Globus pallidus (tissue), 1 donor: ENCODE results near the gene STX1A.

ENCODE experiments used
- DNase-seq: peaks from one replicate; pipeline ENCODE4 v3.0.0-alpha.2; 2015; ENCODE audit warnings: low spot score

Gene STX1A

DNA sequence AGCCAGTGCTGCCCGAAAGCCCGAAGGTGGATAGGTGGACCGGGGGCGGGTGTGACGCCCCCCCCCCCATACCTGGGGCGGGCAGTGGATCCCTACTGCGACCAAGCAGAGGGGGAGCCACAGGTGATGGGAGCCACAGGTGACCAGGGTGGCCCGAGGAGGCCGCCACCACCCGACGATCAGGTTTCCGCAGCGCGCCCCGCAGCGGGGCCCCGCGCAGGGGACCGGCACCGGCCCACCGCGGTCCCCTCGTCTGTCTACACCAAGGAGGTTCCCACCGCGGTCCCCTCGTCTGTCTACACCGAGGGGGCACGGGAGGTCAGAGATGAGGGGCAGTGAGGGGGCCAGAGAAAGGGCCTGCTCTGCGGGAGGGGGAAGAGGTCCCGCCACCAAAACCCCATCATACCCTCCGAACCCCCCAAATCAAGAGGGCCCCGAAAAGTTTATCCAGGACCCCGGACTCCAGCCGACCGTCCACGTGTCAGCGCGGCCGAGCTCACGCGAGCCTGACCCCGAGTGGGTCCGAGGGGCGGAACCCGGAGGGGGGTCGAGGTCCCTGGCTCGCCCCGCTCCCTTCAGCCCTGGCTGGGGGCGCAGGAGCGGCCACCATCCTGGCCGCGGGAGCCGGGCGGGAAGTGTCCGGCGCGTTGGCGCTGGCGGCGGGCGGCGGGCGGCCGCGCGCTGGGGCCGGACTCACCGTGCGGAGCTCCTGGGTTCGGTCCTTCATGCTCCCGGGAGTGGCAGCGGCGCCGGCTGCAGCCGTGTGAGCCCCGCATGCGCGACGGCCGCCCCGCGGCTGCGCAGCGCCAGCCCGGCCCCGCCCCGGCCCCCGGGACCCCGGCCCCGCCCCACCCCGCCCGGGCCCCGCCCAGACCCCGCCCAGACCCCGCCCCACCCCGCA is at the start of gene STX1A:
STX1A (minus strand) TSS at position 765 of the 901 bp plus-strand sequence; CDS start at position 727, 38 bp downstream.
- peak; percentile 56 for DNase-seq

DNA sequence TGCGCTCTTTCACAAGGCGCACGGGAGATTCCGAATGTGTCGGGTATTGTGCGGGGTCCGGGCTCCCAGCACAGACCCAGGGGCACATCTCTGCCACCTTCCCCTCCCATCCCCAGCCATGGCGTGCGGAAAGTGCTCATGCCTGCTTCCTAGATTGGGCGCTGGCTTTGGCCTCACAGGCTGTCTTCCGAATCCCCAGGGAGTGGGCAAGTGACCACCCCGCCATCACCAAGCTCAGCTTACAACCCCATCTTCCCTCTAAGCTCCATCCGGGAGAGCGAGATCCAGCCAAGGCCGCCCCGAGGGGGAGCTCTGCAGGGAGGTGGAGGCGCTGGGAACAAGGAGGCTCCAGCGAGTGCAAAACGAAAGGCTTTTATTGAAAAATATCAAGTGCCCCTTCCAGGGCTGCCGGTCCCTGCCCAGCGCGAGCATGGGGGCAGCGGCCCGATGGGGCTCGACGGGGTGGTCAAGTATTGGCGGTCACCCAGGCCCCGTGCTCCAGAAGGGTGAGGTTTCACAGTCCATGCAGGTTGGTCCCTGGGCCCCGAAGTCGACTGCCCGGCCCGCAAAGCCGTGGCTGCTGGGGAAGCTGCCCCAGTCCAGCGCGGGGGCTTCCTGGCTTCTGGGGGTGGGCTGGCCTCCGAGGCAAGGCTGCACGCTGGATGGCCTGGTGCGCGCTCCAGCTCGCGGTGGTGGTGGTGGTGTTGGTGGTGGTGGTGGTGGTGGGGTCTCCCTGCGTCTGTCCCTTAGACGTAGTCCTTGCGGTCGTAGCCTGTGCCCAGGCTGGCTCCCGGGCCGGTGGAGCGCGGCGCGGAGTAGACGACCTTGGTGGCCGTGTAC is 49.4 kb upstream of the STX1A start:
- DNase-seq = no peak

DNA sequence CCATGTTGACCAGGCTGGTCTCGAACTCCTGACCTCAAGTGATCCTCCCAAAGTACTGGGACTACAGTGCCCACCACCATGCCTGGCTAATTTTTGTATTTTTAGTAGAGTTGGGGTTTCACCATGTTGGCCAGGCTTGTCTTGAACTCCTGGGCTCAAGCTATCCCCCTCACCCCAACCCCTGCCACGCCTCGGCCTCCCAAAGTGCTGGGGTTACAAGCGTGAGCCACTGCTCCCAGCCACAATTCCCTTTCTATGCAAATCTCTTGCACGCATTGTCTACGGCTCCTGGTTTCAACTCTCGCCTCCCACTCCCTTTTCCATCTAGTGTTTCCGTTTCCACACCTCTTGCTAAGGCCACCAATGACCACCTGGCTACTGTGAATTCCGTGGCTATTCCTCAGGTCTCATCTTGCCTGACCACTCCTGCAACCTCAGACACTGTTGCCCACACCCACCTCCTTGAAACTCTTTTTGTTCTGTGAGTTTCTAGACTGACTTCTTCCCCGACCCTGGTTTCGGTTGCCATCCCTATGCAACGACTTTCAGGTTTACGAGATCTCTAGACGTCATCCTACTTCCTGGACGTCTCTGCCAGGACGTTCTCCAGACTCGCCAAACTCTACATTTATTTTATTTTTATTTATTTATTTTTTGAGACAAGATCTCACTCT is 47.2 kb upstream of the STX1A start:
- no peak for DNase-seq

DNA sequence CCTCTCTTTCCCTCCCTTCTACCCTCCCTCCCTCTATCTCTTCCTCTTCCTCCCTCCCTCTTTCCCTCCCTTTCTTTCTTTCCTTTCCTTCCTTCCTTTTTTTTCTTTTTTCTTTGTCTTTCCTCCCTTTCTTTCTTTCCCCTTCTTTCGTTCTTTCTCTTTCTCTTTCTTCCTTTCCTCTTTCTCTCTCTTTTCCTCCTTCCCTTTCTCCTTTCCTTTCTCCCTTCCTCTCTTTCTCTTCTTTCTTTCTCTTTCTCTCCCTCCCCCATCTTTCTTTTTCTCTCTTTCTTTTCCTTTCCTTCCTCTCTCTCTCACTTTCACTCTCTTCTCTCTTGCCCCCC is 43.2 kb upstream of the STX1A start:
- no peak for DNase-seq

DNA sequence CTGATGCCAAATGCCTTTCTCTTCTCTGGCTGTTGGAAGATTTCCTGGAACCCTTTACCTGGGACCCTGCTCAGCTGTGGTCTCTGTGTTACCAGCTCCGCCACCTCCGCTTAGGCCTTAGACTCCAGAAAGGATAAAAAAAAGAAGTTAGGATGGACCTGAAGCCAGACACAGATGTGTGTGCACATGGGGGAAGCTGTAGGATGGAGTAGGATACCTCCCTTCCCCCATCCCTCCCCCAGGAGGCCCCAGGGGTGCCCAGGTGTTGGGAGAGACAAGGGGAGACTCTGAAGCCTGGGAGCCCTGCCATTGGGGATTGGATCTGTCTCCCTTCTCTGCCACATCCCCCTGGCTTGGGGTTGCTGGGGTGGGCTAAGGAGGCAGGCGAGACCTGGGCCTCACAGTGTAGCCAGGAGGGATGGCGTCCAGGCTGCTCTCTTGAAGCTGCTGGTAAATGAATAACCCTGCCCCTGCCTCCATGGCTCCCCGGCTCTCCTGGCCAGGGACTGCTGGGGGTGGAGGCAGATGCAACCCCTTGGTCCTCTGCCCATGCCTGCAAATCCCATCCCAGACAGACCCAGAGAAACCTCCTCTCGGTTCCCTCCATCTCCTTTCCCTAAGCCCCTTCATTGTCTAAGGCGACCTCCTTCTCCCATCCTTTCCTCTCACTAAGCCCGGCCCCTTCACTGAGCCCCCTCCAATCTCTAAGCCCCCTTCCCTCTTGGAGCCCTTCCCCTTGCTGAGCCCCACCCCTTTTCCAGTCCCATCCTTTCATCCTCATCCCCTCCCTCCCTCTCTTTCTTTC is 42.6 kb upstream of the STX1A start:
- DNase-seq = no peak

DNA sequence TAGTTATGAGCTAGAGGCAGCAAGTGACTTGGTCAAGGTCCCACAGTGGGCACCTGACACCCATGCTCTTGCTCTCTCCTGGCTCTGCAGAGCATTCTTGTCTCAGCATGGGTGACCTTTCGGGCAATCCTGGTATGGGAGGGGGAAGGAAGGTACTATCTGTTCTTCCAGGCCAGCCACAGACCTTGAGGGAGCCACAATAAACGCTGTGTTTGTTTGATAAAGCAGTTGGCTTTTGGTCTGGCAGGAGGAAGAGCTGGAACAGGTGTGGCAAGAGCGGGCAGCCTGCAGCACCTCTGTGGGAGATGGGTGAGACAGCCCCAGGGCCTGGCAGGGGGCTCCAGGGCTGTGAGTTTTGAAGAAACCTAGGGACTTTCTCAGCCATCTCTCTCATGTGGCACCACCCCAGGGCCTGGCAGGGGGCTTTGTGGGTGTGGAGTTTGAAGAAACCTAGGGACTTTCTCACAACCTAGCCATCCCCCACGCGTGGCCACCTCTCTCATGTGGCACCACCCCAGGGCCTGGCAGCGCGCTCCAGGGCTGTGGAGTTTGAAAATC is 39.2 kb upstream of the STX1A start:
- no peak for DNase-seq

DNA sequence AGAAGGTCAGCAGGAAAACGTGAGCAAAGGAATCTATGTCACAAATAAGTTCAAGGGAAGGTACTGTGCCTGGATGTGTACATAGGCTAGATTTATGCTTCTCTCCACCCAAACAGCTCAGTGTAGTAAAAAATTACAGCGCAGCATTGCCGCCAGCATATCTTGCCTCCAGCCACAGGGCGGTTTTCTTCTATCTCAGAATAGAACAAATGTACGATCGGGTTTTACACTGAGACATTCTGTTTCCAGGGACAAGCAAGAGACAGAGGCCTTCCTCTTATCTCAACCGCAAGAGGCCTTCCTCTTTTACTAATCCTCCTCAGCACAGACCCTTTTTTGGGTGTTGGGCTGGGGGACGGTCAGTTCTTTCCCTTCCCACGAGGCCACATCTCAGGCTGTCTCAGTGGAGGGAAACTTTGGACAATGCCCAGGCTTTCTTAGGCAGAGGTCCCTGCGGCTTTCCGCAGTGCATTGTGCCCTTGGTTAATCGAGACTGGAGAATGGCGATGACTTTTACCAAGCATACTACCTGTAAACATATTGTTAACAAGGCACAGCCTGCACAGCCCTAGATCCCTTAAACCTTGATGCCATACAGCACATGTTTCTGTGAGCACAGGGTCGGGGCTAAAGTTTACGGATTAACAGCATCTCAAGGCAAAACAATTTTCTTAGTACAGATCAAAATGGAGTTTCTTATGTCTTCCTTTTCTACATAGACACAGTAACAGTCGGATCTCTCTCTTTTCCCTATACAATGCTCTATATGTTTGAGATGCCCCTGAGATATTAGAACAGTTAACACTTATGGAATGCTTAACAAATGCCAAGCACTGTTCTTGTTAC is 30.7 kb upstream of the STX1A start:
- DNase-seq = peak; percentile 29

DNA sequence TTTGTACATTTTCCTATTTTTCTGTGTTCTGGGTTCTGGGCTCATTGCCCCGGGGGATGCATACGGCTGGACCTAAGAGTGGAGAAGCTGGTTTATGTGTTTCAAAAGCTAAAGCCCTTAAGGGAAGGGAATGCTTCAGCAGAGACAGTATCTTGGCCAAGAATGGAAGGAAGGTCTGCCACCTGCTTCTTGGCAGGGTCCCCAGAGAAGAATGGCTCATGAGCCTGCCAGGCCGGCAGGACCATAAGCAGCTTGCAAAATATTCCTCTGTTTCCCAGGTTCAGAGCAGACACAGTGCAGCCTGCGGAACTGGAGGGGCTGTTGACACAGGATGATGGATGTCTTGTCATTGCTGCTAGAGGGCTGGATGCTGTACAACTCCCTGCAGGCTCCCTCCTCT is 26.9 kb upstream of the STX1A start:
- no peak for DNase-seq

DNA sequence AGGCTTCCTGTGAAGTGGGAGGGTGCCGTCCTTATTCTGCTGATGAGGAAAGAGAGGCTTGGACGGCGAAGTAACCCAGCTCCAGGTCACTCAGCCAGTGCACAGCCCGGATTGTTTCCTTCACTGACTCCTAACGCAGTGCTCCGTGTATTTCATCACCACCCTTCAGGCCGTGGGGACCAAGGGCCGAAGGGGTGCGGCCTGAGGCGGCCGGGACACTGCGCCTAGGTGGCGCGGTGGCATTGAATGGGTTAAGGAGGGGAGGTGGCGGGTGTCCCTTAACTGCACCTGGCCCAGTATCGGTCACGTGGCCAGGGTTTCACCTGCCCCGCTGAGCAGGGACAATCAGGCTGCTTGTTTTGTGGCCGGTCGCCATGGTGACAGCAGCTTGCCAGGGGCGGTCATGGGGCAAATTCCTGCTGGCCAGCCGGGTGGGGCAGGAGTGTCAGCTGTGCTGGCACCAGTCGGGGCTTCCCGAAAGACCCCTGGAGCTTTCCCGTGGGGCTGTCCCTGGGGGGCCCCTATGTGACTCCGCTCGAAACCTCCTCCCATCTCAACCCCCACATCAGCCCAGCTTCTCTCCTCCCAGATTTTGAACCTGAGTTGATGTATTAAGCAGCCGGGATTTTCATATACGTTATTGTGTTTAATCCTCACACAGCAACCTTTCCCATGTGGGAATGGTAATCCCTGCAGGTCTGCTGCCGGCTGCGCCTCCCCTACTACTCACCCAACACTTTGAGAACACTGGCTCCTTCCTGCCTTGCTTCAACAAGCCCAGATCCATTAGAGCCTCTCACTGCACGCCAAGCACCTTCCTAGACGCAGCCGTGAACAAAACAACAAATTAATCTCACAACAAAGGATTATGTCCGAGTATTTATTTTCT is 23.5 kb upstream of the STX1A start:
- no peak for DNase-seq

DNA sequence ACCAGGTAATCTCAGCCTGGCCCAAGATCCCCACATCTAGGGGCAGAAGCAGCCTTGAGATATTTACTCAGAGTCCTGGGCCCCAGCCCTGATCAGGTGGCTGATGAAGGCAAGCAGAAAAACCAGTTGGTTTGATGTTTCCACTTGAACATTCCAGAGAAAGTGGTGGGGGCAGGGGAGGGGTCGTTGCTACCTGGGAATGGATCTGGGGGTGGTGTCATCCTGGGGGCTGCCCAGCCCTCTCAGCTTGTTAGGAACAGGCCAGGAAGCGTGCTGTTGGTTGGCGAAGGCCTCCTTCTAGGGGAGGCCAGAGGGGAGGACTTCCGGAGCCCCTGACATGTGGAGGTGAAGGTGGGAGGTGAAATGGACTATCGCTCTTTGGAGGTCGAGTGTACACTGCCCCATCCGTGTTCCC is 22.9 kb upstream of the STX1A start:
- DNase-seq = no peak

DNA sequence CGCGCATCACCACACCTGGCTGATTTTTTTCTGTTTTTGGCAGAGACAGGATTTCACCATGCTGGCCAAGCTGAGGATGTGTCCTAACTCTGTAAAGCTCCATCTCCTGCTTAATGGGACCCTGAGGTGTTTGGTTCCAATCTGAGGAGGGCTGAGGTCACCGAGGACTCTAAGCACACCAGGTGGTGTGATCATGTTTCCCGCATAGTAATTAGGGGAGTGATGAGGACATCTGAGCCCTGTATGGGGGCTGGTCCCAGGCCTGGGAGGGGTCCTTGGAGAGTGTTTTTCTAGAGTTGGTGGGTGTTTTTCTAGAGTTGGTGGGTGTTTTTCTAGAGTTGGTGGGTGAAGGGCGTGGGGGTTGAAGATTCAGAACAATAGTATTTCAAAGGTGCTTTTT is 22.1 kb upstream of the STX1A start:
- DNase-seq = no peak

DNA sequence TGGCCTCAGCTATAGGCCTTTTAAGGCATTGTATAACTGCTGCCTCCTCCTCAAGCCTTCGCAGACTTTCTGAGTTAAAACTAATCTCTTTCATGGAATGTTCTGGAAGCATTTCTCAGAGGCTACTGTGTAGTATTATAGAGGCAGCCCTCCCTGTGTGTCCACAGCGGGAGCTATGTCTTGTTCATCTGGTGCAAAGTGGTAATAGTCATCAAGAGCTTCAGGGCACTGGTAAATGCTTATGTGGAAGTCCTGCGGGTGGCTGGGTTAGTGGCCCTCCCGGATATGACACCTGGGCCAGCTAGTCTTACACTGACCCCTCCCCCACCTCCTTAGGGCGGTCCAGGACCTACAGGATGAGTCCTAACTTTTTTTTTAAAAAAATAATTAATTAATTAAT is 21.3 kb upstream of the STX1A start:
- DNase-seq = no peak

DNA sequence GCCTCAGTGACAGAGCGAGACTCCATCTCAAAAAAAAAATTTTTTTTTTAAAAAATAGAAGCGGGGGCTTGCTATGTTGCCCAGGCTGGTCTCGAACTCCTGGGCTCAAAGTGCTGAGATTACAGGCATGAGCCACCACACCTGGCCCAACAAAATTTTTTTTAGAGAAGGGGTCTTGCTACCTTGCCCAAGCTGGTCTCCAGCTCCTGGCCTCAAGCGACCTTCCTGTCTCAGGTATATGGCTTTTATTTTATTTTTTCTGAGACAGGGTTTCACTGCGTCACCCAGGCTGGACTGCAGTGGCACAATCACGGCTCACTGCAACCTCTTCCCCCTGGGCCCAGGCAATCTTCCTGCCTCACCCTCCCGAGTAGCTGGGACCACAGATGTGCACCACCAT is 20.7 kb upstream of the STX1A start:
- no peak for DNase-seq

DNA sequence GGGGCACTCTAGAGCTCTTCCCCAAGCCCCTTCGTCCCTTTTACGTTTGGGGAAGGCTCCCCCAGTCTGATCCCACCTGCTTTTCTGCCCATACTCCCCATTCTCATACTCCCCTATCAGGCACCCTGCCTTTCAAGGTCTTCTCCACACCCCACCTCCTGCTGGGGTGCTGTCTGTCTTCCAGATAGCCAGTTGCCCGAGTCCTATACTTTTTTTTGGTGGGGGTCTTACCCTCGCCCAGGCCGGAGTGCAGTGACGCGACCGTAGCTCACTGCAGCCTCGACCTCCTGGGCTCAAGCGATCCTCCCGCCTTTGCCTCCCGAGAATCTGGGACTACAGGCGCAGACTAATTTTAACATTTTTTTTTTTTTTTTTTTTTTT is 19.9 kb upstream of the STX1A start:
- DNase-seq = no peak

DNA sequence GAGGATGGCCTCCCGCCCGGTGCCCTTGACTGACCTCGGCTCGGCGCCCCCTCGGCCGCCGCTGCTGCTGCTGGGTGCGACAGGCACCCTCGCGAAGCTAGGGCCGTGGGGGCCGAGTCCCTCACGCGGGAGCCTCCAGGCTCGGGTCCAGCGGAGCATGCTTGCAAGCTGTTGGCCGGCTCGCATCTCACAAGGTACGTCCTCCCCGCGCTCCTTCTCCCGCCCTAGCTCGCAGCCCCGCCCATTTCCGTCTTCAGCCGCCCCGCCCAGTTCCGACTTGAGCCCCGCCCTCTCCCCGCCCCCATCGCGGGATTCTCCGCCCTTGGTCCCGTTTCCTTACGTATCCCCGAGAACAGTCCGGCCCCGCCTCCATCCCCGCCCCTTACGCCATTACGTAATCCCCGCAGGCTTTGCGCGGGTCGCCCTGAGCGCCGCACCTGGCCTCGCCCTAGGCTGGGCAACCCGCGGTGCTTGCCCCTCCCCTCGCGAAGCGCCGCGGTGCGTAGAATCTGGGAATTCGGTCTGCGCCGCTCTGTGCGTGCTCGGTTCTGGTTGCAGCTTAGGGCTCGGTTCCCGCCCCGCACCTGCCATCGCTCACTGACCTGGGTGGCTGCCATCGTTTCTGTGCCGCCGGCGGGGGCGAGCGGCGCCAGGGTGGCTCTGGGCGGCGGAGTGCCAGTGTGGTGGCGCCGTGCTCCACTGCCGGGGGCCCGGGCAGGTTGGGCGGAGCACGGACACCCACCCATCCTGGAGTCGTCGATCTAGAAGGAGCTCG is 19.3 kb upstream of the STX1A start, which contains the start of gene ABHD11:
ABHD11 (minus strand) TSS at position 191 of the 775 bp plus-strand sequence; CDS start at position 159, 32 bp downstream.
- peak; percentile 95 for DNase-seq

DNA sequence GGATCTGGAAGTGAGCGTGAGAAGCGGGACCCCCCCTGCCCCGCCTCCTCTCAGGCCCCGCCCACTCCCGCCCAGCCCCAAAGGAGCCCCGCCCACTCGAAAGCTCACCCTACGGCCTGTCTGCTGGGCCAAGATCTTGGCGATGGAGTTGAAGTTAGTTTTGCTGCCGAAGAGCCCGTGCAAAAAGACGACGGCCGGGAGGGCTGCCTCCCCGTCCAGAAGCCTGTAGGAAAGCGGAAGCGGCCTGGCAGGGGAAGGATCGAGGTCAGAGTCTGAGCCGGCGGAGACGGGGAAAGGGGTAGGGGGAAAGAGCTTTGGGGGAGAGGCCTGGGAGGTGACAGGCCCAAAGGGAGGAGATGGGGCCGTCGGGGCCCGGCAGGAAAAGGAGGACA is 18.7 kb upstream of the STX1A start:
- peak; percentile 59 for DNase-seq

DNA sequence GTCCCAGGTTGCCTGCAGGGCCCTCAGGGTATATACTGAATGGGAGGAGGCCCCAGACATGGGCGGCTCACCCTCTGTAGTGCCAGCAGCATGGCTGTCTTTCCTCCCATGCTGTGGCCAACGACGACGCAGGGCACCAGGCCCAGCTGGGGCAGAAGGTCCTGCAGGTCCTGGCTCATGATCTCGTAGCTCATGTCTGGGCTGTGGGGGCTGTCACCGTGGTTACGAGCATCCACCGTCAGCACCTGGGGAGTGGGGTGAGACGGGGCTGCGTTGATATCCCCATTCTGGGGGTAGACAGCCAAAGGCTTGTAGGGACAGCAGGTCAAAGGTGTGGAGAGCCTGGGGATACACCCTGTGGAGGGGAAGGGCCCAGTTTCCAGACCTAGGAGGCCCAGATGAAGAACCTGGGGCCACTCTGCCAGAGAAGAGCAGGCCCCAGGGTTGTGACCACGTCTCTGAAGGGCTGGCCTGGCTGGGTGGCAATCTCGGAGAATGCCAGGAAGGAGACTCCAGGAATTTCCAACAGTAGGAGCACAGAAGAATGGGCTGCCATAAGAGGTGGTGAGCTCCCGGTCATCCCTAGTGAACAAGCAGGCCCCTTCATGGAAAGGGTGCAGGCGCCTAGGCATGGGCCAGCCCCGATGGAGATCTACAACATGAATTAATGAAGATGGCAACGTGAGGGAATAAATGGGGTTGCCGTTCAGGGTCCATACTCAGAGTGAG is 18.2 kb upstream of the STX1A start:
- DNase-seq = no peak

DNA sequence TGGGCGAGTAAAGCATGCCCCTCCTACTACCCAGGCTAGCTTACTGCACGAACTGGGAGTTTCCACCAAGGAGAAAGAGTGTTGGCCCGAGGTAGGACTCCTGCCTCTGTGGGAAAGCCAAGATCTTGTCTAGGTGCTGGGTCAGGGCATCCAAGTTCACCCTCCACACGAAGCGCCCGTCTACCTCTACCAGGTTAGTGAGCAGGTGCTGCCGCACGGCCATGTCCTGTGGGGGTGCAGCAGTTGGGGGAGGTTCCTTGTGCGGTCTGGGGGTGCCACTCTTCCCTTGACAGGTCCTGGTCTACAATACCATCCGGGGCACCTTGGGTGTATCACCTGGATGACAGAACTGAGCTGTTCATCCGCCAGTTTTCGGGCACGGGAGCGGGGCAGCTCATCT is 17.4 kb upstream of the STX1A start:
- no peak for DNase-seq
